ENCODE measurements around the gene HDAC4.

DNA sequence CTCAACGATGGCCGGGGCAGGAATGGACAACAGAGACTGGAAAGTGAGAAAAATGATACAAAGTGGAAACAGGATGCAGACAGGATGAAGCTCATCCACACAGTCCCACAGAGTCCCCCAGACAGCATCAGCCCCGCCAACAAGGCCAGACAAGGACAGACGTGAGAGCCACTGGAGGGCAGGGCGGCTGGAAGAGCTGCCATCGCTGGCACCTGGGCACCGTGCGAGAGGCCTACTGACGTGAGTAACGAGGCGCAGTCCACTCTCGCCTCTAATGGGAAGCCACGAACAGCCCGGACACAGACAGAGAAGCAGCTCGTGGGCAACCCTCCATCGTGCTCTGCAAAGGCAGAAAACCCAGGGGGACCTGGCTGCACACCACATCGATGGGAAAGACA, 17.1 kb downstream of the HDAC4 start:
- no peak for TF ChIP-seq CTCF (IDR thresholded peaks at IDR 0.05; ENCODE audit: insufficient read depth, low read length)
- TF ChIP-seq POLR2AphosphoS5 (IDR thresholded peaks at IDR 0.05; ENCODE audit: low read depth) = no peak
- TF ChIP-seq REST (IDR thresholded peaks at IDR 0.05; ENCODE audit: insufficient replicate concordance, low read depth) = no peak

Data from HL-60 (cell line).